WERI-Rb-1 (cell line): ENCODE measurements around the gene FXR2.

ENCODE experiments used
- DNase-seq: peaks from one replicate; pipeline ENCODE4 v3.0.0-alpha.2; 2020
- H3K27ac ChIP-seq: fragments of 250-450 bp; sonication (Bioruptor Pico); 2 replicates; pipeline ENCODE4 v1.5.1; 2020; ENCODE audit warnings: mild to moderate bottlenecking, moderate library complexity
- H3K27me3 ChIP-seq: fragments of 250-450 bp; sonication (Bioruptor Pico); 2 replicates; pipeline ENCODE4 v1.5.1; 2021; ENCODE audit warnings: mild to moderate bottlenecking, low read depth, moderate library complexity; ENCODE audit not compliant: insufficient read depth, severe bottlenecking
- H3K36me3 ChIP-seq: fragments of 250-450 bp; sonication (Bioruptor Pico); 2 replicates; pipeline ENCODE4 v1.5.1; 2020; ENCODE audit warnings: mild to moderate bottlenecking, moderate library complexity
- H3K4me3 ChIP-seq: 2 replicates; pipeline ENCODE4 v1.5.1; 2011; ENCODE audit warnings: low read depth, mild to moderate bottlenecking, control low read depth, low read length
- H3K9me3 ChIP-seq: fragments of 250-450 bp; sonication (Bioruptor Pico); 2 replicates; pipeline ENCODE4 v1.5.1; 2021; ENCODE audit warnings: mild to moderate bottlenecking, moderate library complexity; ENCODE audit not compliant: severe bottlenecking
- TF ChIP-seq, protein P1 (sequence below): IDR thresholded peaks from 2 replicates; pipeline ENCODE4 v1.5.1; 2011; ENCODE audit warnings: low read depth, mild to moderate bottlenecking, control low read depth, inconsistent platforms, low read length

The FXR2 gene

DNA sequence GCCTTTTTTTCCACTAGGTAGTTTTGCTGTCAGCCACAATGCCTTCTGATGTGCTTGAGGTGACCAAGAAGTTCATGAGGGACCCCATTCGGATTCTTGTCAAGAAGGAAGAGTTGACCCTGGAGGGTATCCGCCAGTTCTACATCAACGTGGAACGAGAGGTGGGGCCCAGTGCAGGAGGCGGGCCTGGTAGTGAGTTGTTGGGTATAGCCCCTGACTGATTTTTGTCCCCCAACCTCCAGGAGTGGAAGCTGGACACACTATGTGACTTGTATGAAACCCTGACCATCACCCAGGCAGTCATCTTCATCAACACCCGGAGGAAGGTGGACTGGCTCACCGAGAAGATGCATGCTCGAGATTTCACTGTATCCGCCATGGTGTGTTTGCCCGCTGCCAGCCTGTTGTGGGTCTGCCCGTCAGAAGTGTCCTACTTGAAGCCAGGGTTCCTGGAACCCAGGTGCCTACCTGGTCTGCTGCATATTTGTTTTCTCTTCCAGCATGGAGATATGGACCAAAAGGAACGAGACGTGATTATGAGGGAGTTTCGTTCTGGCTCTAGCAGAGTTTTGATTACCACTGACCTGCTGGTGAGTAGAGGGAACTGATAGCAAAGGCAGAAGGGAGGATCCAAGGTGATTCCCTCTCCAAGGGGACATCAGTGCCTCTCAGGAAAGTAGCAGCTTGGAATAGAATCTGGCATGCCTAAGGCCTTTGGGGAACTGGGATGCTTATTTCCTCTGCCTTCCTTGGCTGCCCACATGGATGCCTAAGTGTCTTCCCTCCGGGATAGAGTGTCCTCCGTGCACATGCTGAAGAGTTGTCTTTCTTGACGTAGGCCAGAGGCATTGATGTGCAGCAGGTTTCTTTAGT, 37.1 kb downstream of the FXR2 start:
- no peak for DNase-seq
- Histone ChIP-seq H3K36me3 (peaks cover 79% of the 10 kb centered on the region), H3K9me3 (no peaks in the 10 kb centered on the region), H3K27ac (no peak overlapping the region), H3K4me3 (no peak overlapping the region), H3K27me3 (no peaks in the 10 kb centered on the region)
- TF ChIP-seq, protein P1, sequence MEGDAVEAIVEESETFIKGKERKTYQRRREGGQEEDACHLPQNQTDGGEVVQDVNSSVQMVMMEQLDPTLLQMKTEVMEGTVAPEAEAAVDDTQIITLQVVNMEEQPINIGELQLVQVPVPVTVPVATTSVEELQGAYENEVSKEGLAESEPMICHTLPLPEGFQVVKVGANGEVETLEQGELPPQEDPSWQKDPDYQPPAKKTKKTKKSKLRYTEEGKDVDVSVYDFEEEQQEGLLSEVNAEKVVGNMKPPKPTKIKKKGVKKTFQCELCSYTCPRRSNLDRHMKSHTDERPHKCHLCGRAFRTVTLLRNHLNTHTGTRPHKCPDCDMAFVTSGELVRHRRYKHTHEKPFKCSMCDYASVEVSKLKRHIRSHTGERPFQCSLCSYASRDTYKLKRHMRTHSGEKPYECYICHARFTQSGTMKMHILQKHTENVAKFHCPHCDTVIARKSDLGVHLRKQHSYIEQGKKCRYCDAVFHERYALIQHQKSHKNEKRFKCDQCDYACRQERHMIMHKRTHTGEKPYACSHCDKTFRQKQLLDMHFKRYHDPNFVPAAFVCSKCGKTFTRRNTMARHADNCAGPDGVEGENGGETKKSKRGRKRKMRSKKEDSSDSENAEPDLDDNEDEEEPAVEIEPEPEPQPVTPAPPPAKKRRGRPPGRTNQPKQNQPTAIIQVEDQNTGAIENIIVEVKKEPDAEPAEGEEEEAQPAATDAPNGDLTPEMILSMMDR = no peak

DNA sequence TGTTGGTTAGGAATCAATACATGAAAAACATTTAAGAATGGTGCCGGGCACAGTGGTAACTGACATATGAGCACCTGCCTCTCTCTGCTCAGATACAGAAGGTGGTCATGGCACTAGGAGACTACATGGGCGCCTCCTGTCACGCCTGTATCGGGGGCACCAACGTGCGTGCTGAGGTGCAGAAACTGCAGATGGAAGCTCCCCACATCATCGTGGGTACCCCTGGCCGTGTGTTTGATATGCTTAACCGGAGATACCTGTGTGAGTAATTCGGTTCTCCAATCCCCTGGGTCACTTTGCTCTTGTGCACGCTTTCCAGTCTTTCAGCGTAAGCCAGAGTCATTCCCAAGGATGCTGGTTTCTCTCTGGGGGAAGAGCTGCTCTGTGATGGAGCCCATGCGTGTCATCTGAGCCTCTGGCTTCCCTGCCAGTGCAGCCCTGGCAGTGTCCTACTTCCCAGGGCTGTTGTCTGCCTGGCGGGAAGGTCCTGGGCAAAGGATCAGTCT, 38.2 kb downstream of the FXR2 start:
- no peak for DNase-seq
- Histone ChIP-seq H3K27ac (no peak overlapping the region), H3K36me3 (peaks cover 73% of the 10 kb centered on the region), H3K27me3 (no peaks in the 10 kb centered on the region), H3K4me3 (no peak overlapping the region), H3K9me3 (no peaks in the 10 kb centered on the region)
- TF ChIP-seq, protein P1 = no peak

DNA sequence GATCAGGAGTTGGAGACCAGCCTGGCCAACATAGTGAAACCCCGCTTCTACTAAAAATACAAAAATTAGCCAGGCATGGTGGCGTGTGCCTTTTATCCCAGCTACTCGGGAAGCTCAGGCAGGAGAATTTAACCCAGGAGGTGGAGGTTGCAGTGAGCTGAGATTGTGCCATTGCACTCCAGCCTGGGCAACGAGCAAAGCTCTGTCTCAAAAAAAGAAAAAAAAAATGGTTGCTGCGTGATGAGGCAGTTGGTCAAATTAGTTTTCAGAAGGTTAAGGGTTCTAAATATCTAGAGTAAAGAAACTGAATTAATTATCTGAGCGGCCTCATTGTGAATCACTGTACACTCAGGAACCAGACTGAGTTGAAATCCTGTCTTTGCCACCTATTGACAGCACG, 38.7 kb downstream of the FXR2 start:
- H3K36me3 ChIP-seq = peaks cover 78% of the 10 kb centered on the region
- no peaks in the 10 kb centered on the region for H3K27me3 ChIP-seq
- no peak for DNase-seq
- no peak overlapping the region; the same call in 1 of the 2 replicates for H3K27ac ChIP-seq
- no peaks in the 10 kb centered on the region for H3K9me3 ChIP-seq
- TF ChIP-seq, protein P1 = no peak
- no peak overlapping the region for H3K4me3 ChIP-seq

DNA sequence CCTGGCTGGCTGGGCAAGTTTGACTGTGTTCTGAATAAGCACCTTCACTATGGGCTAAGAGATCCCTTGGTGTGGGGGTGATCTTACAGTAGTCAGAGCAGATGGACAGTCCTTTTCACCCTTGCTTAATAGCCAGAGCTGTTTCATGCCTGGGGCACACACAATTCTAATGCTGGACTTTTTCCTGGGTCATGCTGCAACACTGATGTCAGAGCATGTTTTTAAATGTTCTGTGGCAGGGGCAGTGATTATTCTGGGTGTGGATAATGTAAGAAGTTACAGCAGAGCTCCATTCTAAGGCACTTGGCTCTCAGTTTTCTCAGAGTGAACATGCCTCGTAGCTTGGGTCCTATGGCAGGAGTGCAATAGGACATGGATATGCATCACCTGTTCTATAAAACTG, 39.2 kb downstream of the FXR2 start:
- DNase-seq = no peak
- H3K9me3 ChIP-seq = no peaks in the 10 kb centered on the region
- TF ChIP-seq, protein P1 = no peak
- H3K27ac ChIP-seq = no peak overlapping the region; the same call in 1 of the 2 replicates
- H3K4me3 ChIP-seq = no peak overlapping the region
- H3K27me3 ChIP-seq = no peaks in the 10 kb centered on the region
- H3K36me3 ChIP-seq = peaks cover 83% of the 10 kb centered on the region

DNA sequence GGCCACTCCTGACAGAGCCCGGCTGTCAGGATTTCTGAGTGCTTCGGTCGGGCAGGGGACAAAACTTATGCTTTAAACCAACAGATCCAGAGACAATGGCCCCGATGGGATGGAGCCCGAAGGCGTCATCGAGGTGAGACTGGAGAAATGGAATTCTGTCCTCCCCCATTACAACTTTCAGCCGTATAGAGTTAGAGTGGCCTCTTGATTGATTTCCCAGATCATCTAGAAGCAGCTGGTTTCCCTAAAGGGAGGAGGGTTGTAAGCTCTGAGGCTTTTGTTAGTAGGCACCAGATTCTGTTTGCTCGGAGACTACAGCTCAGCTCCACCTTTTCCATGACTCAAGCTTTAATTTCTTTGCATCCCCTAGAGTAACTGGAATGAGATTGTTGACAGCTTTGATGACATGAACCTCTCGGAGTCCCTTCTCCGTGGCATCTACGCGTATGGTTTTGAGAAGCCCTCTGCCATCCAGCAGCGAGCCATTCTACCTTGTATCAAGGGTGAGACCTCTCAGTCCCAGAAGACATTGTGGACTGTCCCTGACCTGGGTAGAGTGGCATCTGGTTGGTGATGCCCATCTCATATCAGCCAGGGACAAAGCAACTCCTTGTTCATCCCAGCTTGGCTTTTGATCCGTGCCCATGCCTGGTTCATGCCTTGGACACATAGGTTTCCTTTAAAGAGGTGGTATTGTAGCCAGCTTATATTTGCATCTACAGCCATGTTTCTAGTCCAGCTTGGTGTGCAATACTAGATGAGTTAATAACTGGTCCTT, 40.3 kb downstream of the FXR2 start:
- TF ChIP-seq, protein P1 = no peak
- Histone ChIP-seq H3K27me3 (no peaks in the 10 kb centered on the region), H3K36me3 (peaks cover 86% of the 10 kb centered on the region), H3K9me3 (no peaks in the 10 kb centered on the region), H3K4me3 (peak overlapping the region; percentile 94), H3K27ac (peak overlapping the region; percentile 98)
- no peak for DNase-seq
